GM12873 (cell line): ENCODE data around the gene URB1.

ENCODE experiments used
- TF ChIP-seq, protein P1 (sequence below): IDR thresholded peaks from 2 replicates; pipeline ENCODE4 v1.5.1; 2012; ENCODE audit warnings: low read depth, mild to moderate bottlenecking, moderate library complexity, low read length, control low read depth; ENCODE audit not compliant: insufficient read depth; ENCODE audit errors: missing control alignments

Gene URB1

DNA sequence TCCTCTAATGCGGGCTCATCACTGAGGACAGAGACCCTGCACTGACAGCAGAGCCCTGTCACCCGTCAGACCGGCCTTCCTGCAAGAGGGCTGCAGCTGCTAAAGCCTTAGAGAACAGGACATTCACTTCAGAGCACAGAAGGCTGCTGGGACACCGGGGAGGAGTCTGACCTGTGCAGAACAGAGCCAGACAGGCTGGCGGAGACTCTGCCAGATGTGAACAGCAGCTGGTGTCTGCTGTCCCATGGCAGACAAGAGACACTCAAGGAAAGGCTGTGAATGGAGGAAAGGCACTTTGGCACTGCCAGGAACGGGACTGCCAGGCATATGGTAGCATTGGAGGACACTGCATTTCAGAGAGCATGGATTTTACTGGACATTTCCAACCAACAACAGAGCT, 72.8 kb downstream of the URB1 start:
- TF ChIP-seq, protein P1, sequence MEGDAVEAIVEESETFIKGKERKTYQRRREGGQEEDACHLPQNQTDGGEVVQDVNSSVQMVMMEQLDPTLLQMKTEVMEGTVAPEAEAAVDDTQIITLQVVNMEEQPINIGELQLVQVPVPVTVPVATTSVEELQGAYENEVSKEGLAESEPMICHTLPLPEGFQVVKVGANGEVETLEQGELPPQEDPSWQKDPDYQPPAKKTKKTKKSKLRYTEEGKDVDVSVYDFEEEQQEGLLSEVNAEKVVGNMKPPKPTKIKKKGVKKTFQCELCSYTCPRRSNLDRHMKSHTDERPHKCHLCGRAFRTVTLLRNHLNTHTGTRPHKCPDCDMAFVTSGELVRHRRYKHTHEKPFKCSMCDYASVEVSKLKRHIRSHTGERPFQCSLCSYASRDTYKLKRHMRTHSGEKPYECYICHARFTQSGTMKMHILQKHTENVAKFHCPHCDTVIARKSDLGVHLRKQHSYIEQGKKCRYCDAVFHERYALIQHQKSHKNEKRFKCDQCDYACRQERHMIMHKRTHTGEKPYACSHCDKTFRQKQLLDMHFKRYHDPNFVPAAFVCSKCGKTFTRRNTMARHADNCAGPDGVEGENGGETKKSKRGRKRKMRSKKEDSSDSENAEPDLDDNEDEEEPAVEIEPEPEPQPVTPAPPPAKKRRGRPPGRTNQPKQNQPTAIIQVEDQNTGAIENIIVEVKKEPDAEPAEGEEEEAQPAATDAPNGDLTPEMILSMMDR: no peak

DNA sequence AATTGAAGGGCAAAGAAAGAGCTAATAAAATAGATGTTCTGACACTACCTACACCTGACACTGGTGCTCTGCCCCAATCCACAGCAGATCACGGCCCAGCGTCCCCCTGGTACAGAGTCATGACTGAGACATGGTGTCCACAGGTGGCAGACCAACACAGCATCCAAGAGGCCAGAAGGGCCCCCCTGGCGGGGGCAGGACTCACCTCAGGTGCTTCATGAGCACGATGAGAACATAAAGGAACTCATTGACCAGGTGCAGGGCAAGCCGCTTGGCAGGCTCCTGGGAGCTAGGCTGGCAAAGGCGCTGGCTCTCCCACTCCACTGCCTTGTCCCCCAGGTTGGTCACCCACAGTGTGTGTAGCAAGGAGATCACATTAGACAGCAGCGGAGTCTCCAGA, 73.8 kb downstream of the URB1 start:
- TF ChIP-seq, protein P1: no peak

DNA sequence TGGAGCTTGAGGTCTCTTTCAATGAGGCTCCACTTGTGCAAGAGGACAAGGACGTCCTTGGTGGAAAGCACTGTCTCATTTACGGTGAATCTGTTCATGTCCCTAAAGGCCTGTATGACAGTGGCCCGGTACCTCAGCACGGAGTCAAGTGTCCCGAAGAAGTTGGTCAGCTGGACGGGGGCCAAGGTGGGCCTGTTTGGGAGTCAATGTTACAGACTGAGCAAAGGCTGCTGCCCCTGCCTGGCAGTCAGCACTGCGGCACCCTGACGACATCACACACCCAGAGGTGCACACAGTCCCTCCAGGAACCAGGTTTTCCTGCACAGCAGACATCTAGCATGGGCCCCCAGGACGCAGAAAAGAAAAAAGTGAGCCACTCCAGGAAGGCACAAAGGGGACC, 75.1 kb downstream of the URB1 start:
- TF ChIP-seq, protein P1: no peak

DNA sequence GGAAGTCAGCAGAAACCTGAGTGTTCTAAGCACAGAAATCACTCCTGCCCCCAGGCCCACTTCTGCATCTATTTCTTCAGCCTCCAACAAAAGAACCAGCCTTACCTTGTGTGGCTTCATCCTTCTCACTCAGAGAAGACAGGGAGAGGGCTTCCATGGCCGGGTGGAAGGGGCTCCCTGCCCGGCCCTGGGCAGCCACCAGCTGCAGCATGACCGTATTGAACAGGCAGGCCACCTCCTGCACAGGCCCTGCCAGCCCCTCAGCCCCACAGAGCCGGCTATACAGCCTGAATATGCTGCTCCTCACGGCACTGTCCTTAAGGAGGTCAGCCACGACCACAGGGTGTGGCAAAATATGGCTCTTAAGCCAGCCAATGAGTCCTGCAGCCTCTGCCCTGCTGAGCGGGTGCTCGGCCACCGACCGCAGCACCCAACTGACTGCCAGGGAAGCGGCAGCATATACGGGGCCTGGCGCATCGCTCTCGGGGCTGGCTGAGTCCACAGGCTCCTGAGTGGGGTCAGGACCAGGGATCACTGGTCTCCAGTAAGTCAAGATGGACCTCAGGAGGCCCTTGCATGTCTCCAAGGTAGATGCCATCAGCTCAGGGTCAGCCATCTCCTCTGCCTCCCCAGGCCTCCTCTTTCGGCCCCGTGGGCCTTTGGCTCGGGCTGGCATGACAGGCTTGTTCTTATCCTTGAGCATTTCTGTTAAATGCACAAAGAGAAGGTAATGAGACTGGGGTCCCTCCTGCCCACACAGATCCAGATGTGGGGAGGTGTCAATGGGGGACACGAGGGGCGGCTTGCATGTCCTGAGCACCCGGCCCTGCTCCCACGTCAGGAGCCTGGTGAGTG, 76.2 kb downstream of the URB1 start:
- TF ChIP-seq, protein P1: no peak

DNA sequence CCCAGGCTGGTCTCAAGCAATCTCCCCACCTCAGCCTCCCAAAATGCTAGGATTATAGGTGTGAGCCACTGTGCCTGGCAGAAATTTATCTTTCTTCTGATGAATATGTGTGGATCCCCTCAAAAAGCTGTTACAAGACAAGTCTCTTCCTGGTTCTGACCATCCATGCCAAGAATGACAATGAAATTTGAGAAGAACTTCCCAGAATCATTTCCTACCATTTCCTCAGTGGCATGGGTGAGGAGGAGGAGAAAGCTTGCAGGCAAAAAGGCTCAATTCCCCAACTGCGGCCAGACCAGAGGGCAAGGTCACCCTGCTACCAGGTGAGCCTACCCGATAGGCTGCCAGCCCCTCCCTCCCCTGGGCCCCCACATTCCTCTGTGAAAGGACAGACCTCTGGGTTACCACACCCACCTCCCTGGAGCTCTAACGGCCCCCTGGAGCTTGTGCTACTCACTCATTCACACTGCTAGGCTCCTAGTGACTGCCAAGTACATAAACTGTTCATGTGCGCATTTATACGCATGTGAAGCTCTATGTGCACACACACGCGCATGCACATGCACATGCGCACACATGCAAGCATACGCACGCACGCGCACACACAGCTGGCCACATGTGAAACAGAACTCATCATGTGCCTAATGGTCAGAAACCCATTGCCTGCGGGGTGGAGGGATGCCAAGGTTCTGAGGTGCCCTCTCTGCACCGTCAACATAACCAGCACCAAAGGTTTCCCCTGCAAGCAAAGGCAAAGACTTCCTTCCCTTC, 77.1 kb downstream of the URB1 start:
- TF ChIP-seq, protein P1: no peak

DNA sequence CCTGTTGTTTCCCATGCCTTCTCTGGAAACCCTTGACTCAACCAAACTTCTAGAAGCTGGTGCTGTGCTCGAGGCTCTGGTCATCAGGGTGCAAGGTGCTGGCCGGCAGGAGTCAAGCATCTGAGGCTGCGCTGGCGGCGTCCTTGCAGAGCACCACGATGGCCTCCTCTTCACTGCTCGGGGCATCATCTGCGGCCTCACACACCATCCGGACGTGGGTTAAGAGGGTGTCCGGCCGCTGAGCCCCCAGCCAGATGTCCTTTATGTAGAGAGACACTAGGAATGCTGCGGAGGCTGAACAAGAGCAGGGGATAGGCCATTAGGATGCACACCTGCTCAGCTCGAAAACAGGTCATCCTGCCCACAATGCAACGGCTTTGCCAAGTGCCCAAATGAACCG, 78.0 kb downstream of the URB1 start:
- TF ChIP-seq, protein P1: no peak

DNA sequence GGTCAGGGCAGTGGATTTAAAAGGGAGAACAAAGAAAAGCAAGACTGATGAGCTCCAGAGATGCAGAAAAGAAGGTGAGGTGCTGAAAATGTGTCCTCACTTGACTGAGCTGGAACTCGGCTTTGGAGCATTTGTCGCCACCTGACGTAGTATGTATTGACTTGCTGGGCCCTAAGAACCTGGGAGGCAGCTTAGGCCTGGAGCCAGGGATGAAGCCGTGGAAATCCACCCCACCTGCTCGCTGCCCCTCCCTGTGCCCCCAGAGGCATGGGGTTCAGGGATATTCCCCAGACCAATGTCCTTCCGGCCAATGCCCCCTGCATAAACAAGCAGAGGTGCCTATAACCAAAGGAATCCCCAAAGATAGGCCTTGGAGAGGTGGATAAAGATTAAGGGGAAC, 79.8 kb downstream of the URB1 start:
- TF ChIP-seq, protein P1: no peak
